Putamen (tissue), 1 donor: ENCODE measurements around the gene SLC8B1.

Experiments
- DNase-seq: peaks from one replicate; pipeline ENCODE4 v3.0.0-alpha.2; 2016; ENCODE audit warnings: low spot score

Gene SLC8B1

DNA sequence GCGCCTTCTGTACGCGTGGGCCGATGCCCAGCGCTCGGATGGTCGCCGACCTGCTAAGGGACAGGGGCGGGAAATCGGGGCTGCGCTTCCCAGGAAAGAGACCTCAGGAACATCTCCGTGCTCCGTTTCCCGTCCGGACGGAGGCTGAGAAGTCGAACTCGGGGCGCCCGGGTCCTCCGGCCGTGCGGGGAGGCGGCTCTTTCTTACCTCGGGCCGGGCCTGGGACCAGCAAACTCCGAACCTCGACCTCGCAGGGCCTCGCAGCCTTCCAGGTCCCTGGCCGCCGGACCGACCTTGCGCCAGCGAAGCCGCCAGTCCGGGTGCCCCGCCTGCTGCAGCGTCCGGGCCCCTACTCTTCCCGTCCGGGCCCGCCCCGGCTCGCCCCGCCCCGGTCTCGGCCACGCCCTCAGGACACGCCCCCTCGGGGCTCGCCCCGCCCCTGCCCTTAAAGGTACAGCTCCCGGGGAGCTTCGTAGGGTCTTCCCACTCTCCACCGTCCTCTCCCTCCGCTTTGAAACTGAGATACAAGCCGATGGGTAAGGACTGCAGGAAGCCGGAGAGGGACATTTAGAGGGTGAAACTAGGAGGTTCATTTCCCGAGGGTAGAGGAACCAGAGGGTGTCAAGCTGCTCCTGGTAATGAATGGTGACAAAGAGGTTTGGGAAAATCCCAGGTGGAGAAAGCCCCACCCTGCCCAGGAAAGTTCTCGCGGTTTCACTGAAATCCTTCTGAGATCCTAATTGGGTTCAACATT, at the start of gene SLC8B1:
TSS of gene SLC8B1 (minus strand) at position 324 of the 754 bp plus-strand sequence. CDS start 2,231 bp downstream, outside the sequence.
- peak; percentile 83 for DNase-seq

DNA sequence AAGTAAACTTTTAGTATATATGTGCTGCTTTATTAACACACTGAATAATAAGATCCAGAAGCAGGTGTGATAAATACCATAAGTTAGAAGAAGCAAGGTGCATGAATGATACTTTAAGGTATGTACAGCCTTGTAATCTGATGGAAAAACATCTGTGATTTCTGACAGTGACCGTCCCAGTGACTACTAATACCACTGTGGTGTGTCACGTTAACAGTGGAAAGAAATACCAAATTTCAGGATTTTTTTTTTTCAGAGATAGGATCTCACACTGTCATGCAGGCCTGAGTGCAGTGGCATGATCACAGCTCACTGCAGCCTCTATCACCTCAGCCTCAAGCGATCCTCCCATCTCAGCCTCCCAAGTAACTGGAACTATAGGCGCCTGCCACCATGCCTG, 47.3 kb upstream of the SLC8B1 start:
- no peak for DNase-seq

DNA sequence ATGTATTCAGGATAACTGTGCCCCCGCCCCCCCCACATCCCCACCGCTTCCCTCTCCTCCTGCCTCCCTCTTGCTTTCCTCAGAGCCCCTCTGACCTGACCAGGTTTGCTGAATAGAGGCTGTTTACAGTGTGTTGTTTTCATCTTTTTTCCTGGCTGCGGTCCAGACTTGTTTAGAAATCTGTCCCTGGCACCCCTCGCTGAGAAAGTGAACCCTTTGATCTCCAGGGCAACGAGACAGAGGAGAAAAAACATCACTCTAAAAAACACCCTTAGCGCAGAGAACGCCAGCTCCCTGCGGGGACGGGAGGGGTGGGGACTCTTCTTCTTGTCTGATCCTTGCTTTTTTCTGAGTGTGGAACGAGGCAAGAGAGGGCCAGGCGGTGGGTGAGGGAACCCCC, 46.3 kb upstream of the SLC8B1 start:
- no peak for DNase-seq

DNA sequence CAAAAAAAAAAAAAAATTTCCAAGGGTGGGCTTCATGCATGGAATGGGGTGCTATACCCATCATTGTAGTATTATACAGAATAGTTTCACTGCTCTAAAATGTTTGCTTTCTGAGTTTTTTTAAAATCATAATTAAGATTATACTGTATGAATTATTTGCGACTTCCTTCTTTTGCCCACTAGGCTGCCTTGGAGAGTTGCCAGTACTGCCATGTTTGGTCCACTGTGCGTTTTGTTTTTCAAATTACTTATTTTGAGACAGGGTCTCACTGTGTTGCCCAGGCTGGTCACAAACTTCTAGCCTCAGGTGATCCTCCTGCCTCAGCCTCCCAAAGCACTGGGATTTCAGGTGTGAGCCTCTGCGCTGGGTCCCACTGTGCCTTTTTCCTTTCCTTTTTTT, 43.4 kb upstream of the SLC8B1 start:
- no peak for DNase-seq

DNA sequence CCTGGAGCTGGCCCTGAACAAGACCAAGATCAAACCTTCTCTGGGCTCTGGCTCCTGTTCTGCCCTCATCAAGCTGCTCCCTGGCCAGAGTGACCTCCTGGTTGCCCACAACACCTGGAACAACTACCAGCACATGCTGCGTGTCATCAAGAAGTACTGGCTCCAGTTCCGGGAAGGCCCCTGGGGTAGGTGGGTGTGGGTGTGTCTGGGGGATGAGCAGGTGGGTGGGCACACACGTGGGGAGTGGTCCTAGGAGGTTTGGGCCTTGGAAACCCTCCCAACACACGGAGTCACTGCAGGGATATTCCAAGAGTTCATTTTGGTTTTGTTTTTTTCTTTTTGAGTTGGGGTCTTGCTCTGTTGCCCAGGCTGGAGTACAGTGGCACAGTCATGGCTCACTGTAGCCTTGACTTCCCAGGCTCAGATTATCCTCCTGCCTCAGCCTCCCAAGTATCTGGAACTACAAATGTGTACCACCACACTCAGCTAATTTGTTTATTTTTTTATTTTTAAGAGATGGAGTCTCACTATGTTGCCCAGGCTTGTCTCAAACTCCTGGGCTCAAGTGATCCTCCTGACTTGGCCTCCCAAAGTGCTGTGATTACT, 40.0 kb upstream of the SLC8B1 start:
- DNase-seq: no peak

DNA sequence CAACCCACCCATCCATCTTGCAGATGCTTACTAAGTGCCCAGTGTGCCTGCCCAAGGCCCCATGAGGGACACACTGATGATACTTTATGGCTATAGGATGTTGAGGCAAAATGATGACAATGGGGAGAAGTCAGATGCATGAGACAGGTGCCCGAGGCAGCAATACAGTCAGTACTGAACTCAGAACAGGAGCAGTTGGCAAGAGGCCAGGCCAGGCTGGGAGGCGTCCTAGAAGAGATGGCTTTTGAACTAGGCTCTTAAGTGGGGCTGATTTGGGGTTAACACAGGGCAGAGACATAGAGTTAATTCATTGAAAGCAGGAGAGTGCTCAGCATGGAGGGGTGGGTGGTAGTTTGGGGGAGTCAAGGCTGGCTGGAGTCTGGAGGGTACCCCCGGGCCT, 39.1 kb upstream of the SLC8B1 start:
- DNase-seq: no peak

DNA sequence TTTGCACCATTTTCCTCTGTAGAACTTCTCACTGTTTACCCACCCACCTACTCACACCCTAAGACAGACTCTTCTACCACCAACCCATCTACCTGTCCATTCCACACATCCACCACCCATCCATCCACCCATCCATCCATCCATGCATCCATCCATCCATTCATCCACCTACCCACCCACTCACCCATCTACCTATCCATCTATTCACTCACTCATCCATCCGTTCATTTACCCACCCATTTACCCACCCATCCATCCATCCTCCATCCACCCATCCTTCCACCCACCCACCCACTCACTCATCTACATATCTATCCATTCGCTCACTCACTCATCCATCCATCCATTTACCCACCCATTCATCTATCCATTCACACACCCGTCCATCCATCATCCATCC, 38.5 kb upstream of the SLC8B1 start:
- DNase-seq: no peak

DNA sequence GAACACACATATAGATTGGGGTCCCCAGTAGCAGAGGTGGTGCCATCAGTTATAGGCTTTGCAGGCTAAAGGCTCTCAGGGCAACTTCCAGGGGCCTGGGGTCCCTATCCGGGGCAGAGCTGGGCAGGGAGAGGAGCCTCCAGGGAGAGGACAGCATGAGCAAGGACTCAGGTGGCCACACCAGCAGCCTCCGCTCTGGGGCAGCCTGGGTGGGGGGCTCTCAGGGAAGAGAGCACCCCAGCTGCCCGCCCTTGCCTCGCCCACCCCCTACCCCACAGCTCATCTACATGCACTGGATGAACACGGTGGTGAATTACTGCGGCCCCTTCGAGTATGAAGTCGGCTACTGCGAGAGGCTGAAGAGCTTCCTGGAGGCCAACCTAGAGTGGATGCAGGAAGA, 37.5 kb upstream of the SLC8B1 start:
- DNase-seq: no peak

DNA sequence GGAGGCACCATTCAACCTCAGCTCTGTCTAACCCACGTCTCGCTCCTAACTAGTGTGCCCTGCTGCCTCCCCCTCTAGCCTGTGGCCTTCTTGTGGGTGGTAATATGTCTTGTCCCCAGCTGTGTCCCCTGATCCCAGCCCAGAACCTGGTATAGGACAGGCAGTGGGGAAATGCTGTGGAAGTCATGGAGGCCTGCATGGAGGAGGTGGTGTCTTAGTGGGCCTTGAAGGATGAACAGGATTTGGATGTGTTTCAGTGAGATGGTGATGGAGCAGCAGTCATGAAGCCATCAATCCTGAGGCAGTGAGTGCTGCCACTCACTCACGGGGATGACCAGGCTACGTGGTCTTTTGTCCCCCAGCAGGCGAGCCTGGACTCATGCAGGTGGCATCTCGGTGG, 36.9 kb upstream of the SLC8B1 start:
- DNase-seq: no peak

DNA sequence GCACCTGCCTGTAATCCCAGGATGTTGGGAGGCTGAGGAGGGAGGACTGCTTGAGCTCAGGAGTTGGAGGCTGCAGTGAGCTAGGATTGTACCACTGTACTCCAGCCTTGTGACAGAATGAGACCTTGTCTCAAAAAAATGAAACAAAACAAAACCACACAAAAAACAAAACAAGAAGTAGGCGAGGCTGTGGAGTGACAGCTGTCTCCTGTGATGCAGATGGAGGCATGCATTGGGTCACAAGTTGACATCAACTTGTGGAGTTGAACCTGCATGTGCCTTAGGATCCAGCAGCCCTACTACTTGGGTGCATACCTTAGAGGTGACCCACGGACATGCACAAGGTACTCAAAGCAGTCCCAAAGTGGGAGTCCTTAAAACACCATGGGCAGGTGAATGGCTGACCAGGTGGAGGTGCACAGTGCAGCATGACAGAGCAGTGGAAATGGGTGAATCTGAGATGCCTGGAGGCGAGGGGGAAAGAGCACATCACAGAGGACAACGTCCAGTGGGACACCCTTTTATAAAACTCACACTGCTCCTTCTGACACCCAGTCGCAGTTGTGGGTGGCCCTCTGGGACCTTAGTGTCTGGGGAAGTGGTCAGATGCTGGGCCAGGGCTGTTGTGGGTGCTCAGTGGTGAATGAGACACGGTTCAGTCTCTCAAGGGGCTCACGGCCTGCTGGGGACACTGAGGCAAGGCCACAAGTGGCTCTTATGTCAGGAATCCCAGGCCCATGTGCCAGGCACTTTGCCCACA, 36.2 kb upstream of the SLC8B1 start:
- no peak for DNase-seq

DNA sequence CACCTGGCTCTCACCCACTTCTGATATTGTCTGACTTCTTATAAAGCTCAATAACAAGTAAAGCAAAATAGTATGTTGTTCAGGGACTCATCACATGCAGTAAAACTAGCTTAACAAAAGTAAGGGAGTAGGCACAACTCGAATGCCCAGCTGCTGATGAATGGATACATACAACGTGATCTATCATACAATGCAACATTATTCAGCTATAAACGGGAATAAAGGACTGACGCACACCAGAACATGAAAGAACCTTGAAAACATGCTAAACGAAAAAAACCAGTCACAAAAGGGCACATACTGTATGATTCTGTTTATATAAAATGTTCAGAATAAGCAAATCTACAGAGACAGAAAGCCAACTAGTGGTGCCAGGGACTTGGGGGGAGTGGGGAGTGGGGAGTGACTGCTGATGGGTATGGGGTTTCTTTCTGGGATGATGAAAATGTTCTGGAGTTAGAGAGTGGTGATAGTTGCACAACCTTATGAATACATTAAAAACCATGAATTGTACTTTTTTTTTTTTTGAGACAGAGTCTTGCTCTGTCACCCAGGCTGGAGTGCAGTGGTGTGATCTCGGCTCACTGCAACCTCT, 34.6 kb upstream of the SLC8B1 start:
- peak; percentile 54 for DNase-seq

DNA sequence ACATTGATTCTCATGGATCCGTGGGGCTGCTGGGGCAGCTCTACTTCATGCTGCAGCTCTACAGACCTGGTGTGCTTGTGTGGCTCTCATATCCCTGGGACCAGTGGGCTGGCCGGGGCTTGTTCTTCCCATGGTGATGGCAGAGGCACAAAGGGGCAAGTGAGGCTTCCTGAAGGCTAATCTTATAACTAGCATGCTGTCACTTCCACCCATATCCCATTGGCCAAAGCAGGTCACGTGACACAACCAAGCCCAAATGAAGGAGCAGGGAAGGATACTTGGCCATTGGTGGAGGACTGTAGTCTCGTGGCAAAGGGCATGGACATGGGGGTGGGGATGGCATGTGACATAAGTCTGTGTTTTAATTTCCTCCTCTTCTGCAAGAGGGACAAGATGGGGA, 33.4 kb upstream of the SLC8B1 start:
- DNase-seq: no peak

DNA sequence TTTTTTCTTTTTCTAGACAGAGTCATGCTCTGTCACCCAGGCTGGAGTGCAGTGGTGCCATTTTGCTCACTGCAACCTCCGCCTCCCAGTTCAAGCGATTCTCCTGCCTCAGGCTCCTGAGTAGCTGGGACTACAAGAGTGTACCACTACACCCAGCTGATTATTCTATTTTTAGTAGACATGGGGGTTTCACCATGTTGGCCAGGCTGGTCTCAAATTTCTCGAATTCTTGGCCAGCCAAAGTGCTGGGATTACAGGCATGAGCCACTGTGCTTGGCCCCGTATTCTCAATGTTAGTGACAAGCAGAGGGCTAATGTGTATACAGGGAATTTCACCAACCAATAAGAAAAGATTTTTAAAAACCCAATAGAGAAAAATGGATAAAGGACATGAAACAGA, 31.9 kb upstream of the SLC8B1 start:
- DNase-seq: no peak

DNA sequence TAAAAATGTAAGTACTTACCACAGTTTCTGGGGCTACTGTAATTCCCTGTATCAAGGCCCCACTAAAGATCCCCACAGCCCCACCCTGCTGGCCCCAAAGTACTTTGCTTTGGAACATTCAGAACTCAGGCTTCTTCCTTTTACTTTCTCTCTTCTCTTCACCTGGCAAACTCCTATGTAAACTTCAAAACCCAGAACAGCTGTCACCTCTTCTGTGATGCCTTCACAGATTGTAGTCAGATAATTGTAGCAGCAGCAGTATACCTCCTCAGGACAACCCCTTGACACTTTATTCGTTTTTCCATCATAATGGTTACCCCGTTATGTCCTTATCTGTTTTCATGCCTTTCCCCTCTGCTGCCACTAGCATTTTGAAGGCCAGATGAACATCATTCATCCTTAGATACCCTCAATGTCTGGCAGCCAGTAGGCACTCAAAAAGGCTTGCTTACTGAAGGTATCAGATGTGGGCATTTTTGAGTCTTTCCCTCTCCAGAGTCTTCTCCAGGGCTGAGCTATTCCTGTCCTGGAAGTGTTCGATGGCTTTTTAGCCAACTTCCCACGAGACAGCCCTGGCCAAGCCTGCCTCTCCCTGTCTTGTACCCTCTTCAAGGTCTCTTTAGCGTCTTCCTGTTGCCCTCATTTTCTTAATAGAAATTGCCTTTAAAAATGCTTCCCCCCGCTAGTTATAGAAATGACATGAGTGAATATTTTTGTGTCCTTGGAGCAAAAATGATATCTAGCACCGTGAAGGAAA, 30.9 kb upstream of the SLC8B1 start:
- DNase-seq: no peak

DNA sequence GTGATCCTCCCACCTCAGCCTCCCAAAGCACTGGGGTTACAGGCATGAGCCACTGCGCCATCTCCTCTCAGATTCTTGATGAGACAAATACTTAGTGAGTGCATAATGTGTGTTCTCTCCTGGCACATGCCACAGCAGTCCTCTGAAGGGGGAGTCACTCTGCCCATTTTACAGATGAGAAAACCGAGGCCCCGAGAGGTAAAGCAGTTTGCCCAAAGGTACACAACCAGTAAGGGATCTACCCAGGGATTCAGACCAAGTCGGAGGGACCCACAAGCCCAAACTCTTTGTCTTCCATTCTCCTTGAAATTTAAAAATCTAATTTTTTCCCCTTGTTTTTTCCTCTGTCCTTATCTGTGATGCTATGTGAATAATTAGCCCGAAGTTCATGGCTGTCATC, 29.8 kb upstream of the SLC8B1 start:
- no peak for DNase-seq

DNA sequence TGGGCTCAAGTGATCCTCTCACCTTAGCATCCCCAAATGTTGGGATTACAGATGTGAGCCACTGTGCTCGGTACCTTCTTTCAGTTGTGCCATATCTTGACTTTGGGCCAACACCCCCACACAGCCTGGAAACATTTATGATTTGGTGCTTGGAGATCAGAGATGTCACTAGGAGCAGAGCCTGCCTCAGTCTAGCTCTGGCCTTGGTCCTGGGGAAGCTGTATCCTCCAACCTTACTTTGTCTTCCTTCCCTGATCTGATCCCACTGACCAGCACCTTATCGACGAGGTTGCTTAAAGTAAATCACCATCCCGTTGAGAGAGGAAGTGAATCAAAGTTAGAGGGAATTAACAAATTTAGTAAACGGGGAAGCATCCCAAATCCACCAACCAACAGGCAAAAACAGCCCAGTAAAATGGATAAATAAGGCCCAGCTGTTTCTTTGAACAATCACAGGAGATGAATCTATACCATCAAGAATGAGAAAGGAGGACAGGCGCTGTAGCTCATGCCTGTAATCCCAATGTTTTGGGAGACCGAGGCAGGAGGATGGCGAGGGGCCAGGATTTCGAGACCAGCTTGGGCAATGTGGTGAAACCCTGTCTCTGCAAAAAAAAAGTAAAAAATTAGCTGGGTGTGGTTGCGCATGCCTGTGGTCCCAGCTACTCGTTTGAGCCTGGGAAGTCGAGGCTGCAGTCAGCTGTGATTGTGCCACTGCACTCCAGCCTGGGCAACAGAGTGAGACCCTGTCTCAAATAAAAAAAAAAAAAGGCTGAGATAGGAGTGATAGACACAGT, 26.9 kb upstream of the SLC8B1 start:
- no peak for DNase-seq

DNA sequence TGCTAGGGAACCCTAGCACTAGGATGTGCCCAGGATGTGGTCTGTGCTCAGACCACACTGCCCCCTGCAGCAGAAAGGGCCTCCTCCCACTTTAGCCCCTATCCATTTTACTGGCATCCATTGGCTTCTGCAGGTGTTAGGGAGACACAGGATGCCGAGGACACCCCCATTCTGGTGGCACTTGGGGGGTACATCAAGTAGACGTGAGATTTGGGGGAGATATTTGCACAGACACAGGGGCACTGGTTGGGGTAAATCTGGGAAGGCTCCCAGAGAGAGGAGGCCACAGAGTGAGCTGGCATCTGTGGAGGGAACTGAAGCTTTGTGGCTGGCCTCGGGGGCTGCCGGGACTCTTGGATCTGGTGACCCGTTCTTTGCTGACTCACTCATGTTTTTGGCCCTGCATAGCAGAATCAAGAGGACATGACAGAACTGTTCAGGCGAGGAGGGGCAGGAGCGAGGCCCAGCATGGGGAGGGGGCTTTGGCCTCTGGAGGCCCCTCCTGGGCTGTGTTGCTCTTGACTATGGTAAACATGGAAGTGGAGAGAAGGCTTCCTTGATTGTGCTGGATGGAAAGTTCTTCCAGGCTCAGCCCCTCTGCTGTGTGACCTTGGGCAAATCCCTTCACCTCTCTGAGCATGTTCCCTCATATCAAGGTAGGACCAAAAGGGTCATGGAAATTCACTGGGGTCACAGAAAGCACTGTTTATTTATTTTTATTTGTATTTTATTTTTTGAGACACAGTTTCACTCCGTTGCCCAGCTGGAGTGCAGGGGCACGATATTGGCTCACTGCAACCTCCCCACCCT, 25.2 kb upstream of the SLC8B1 start:
- no peak for DNase-seq

DNA sequence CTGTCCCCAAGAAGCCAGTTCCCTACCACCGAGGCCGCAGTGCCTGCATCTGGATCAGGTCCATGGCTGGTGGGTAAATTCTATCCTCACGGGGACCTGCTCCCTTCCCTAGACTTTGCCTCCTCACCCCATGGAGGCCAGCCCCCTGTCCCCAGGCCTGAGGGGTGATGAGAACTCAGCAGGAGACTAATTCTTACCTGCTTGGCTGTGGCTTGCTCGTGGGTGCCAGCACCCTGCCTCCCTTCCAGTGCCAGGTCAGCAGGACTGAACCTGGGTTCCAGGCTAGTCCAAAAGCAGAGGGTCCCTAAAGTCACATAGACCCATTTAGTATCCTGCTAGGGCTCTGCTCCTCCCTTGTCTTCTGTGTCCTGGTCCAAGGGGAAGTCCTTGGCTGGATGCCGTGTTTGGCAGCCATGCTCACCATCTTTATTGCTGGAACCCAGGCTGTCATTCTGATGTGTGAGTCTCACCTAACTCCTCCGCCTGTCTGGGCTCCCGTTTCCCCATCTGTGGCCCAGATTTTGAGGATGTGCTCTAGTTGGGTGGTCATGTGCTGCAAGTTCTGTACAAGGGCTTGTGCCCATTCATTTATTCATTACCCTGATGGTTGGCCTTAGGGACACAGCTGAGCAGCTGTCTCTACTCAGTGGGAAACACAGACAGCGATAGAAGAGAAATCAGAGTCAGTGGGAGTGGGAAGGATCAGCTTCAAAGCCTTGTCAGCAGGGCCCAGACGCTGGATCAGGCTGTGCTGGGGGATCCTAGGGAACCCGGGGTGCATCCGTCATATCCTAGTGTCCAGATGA, 24.4 kb upstream of the SLC8B1 start:
- peak; percentile 74 for DNase-seq

DNA sequence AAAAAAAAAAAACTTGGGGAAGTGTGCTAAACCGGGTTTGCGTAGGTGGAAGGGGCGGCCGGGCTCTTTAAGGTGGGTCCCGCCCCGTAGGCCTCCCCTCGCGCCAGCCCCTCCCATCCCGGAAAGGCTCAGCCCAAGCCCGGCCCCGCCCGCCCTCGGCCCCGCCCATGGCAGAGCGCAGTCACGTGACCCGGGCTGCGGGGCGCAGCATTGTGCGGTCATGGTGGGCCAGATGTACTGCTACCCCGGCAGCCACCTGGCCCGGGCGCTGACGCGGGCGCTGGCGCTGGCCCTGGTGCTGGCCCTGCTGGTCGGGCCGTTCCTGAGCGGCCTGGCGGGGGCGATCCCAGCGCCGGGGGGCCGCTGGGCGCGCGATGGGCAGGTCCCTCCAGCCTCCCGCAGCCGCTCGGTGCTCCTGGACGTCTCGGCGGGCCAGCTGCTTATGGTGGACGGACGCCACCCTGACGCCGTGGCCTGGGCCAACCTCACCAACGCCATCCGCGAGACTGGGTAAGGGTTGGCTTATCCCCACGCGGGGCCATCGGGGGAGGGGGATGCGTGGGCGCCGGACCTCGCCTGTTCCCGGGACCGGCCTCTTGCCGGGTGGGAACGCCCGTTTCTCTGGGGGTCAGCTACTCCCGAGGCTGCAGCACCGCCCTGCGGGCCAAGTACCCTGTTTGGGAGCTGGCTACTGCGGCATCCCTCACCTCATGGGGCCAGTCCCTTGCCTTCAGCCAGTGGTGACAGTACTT, 23.6 kb upstream of the SLC8B1 start, which contains the start of gene PLBD2:
TSS of gene PLBD2 (plus strand) at position 207 of the 752 bp plus-strand sequence. CDS start at position 221, 14 bp downstream.
- DNase-seq: peak; percentile 95
